GM21528 (cell line): ENCODE measurements around the gene GLRA1.

Experiments used
- ATAC-seq: cut with Tn5 transposase; IDR thresholded peaks from one replicate; pipeline ENCODE4 v1.9.1; 2021; ENCODE audit warnings: mild to moderate bottlenecking, moderate library complexity; ENCODE audit not compliant: unreplicated experiment, low FRiP score

Gene GLRA1

DNA sequence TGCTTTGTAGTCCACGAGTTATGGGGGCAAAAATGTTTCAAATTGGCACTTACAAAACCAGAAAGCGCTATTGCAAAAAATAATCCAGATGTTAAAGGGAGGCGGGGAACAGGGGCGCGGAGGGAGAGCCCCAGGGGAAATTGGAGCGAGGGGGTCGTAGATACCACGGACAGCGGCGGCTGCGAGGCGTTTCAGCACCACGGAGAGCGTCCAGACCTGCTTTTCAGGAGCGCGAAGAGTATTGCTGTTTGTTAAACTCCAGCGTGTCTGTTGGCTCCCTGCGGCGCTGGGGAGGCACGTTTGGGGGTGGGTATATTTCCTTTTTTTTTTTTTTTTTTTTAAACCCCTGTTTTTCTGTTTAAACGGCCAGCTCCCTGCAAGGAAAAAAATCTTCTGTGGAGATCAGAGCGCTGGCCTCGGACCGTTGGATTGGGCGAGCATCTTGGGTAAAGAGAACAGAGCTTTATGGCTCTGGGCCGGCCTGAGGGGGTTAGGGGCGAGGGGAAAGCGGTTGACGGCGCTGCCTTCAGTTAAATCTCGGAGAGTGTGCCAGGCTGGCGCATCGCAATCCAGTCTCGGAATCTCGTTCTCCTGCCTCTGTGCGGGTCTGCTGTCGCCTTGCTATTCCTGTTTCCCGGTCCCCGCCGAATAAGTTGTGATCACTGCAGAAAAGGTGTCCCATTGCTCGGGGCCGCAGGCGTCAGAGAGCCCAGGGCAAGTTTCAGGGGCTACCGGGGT lies at the start of gene GLRA1:
GLRA1 (minus strand) TSS at position 288 of the 738 bp plus-strand sequence. CDS start 302 bp downstream, outside the sequence.
- ATAC-seq, result no peak

DNA sequence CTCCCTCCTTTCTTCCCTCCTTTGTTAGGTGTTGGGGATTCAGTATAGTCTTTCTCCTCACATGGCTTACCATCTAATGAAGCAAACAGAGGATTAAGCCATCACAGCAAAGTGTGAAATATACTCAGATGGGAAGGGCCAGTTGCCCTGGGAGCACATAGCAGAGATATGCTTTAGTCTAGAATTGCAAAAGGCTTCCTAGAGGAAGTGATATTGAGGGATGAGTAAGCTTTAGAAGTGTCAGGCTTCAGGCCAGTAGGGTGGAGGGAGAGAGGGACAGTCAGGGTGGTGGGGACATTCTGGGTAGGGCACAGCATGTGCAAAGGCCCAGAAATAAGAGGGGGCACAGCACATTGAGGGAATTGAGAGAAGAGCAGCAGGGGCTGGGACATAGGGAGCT lies 46.2 kb upstream of the GLRA1 start:
- ATAC-seq, result no peak

DNA sequence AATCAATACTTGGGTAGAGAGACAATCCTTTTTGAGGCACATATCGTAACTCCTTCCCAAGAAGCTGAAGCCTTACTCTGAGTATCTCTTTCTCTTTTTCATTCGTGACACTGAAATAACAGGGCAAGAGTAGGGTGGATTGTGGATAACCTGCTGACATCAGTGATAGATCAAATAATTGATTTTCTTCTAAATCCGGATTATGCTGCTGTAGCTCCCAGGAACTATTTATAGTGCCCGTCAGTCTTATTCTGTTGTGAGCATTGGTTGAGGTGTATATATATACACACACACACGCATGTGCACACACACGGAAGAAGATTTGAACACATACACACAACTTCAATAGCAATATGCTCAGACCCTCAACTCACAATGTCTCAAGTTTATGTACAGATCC lies 43.2 kb upstream of the GLRA1 start:
- ATAC-seq, result no peak

DNA sequence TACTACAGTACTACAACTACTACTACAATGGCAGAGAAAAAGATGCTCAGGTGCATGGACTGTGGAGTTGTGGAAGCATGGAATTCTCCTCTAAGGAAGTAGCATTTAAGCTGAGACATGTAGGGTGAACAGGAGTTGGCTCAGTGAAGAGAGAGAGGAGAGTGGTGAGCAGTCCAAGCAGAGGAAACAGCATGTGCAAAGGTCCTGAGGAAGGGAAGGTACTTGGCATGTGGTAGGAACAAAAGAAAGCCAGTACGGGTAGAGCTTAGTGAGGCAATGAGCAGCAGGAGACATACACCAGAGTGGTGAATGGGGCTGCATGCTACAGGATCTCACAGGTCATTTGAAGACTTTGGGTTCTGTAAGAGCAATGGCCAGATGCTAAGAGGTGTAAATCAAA lies 41.4 kb upstream of the GLRA1 start:
- no peak for ATAC-seq

GRCh38 chr5:151964471-151964870 lies 39.8 kb upstream of the GLRA1 start:
- no peak for ATAC-seq

- ATAC-seq, result no peak
Observed at GRCh38 chr5:151961557-151961956, 36.9 kb upstream of the GLRA1 start.

DNA sequence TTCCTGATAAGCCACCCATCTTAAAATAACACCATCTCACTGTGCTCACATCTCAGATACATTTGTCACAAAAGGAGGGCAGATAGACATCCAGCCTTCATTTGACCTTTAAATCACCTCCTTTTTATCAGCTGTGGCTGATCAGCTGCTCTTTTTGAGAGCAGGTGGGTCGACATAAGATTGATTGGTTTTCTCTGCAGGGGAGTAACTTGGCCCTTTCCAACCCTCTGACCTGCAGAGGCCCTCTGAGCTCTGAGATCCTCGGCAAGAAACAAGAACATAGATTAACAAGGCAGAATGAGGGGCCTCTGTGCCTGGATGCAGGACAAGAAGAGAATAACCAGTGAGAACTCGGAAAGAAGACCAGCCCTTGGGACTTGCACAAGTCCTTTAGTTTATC lies 33.5 kb upstream of the GLRA1 start:
- ATAC-seq, result no peak

DNA sequence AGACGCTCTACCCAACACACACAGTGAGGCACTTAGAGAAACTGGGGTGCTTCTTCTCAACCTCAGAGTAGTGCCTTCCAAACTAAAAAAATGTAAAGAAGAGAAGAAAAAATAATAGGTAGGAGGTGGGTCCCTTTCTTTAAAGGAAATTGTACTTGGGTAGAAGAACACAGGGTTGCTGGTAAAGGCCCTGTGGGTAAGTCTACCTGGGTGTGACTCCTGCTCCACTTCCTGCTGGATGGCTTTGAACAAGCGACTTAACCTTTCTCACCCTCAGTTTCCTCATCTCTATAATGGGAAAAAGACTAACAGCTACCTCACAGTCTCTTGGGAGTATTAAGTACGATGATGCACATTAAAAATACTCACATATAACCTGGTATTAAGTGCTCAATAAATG lies 32.1 kb upstream of the GLRA1 start:
- no peak for ATAC-seq

DNA sequence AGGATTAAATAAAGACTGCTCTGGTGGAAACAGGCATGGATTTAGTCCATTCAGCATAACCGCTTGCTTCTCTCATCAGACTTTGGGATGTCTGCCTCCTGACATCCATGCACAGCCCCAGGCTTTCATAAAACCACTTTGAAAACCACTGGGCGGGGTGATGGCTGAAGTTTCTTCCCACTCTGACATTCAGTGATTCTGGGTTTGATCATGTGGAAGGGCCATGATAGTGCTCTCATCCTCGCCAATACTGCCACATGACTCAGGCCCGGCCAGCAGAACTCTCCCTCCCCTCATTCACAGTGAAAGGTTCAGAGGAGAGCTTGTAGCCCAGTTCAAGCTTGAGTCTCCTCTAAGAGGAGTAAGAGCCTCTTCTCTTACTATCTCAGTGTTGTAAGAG lies 29.6 kb upstream of the GLRA1 start:
- no peak for ATAC-seq

DNA sequence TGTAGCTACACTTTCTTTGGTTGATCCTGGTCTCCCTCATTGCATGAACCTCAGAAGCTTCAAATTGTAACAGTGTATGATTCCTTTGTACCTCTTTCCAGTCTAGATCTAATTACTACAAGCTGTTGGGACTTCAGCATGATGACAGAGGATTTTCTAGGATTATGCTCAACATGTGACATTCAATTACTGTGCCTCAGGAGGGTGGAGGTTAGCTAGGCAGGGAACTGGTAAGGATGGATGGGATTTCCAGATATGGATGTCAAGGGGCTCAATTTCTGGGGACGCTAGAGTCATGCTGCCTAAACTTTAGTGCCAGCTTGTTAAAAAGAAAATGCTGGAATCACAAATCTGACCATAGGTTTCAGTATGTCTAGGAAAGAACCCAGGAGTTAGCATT lies 29.2 kb upstream of the GLRA1 start:
- no peak for ATAC-seq

- no peak for ATAC-seq
Observed at GRCh38 chr5:151952238-151952637, 27.6 kb upstream of the GLRA1 start.

- ATAC-seq, result no peak
Observed at GRCh38 chr5:151950706-151951105, 26.1 kb upstream of the GLRA1 start.

GRCh38 chr5:151949701-151950308 lies 25.2 kb upstream of the GLRA1 start:
- ATAC-seq, result no peak

DNA sequence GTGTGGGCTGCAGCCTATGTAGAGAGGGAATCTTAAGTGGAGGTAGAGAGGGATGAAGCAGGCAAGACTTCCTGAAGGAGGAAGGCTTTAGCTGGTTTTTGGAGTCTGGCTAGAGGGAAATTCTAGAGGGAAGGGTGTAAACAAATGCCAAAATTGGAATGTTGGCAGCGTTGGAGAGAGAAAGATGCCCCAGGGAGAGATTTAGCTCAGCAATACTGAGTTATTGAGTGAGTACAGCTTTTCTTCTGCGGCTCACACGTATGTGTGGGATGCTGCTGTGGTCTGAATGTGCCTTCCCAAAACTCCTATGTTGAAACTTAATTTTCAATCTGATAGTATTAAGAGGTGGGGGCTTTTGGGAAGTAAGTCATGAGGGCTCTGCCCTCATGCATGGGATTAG lies 24.5 kb upstream of the GLRA1 start:
- no peak for ATAC-seq

DNA sequence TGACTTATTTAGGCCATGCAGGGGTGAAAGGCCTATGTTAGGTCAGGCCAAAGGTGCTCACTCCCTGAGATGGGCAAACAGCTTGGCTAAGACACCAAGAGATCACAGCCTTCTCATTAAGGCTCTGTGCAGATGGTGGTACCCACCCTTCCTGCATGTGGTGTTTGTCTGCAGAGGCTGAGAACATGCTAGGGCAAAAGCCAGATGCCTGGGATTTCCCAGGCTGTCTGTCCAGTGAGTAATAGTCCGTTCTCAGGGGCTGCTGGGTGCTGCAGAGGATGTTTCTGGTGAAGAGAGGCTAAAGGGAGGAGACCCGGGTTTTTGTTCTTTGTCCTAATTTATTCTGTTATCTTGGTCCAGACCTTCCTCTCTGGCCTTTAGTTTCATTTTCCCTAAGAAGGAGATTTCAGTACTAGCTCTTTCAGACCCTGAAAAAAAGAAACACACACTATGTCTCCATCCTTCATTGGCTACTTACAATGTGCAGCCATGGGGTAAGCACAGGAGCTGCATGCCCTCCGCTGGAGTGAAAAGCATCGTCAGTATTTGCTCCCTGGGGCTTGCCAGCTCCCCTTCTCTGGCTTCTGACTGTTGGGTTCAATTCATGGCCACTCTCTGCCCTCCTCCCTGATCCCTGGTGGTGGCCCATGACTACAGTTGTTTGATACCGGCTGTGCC lies 23.4 kb upstream of the GLRA1 start:
- no peak for ATAC-seq

DNA sequence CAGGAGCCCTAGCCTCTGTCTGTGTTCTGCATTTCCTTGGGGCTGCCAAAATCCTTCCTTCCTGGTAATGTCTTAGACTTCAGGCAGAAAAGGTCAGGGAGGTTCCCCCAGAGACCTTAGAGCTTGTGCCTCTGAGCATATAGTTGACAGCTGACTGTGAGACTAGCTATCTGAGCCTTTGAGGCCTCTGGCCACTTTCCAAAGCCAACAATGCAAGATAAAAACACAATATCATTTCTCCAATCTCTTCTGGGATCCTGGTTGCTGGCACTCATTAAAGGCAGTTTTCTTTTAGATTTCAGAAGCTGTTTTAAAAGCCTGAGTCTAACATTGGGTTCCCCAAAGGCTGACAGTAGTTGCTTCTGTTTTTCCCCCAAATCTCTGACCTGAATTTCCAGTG lies 13.2 kb upstream of the GLRA1 start:
- no peak for ATAC-seq

DNA sequence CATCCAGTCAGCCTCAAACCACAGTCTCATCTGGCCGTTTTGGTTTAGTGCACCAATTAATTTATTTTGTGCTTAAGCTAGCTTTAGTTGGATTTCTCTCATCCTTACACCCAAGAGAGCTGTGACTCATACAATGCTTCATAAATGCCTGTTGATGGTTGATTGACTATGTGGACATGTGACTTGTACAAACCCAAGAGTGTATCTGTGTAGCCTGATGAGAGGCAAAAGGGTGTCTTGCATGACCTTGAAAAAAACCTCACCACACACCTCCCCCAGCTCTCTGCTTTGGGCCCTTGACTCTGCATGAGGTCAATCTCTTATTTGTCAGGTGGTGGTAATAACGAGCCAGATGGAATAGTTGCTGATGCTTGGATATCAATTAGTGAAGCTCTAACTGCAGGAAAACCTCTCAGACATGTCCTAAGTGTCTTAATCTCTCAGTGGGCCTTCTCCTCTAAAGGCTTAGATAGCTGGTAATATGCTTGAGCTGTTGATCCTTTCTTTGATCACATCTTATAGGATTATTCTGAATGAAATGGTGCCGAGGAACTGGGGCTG lies 10.6 kb upstream of the GLRA1 start:
- no peak for ATAC-seq

GRCh38 chr5:151931260-151931659 lies 6.6 kb upstream of the GLRA1 start:
- ATAC-seq, result no peak

- no peak for ATAC-seq
Observed at GRCh38 chr5:151926188-151926587, 1.5 kb upstream of the GLRA1 start.

- no peak for ATAC-seq
Observed at GRCh38 chr5:151925340-151925739, 689 bp upstream of the GLRA1 start.

DNA sequence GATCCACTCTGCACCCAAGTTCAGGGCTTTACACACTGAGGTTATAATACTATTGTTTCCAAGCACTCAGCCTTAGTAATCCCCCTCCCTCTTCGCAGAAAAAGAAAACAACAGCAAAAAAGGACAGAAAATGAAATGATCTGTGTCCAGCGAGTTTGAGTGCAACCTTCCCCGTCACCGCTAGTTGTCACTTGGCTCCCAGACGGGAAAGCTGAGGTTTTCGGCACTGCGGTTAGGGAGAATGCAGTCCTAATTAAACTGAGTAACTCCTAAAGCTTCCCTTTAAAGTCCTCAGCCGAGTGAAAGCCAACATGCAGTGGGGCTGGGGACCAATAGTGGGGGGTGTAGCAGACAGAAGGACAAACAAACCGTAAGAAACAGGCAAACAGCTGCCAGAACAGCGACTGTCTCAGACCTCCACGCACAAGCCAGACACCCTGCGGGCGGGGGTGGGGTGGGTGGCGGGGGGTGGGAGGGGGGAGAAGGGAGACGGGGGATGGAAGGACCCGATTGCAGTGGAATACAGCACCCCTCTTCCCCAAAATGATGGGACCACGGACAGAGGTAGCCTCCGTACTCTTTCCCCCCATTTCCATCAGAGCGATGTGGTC lies 680 bp downstream of the GLRA1 start:
- no peak for ATAC-seq
